PFSK-1 (cell line): ENCODE data around the gene DOCK4.

Source experiments
- FOXP2 ChIP-seq: optimal IDR thresholded peaks from 2 replicates; pipeline ENCODE3; 2011; ENCODE audit warnings: borderline replicate concordance, control low read depth, inconsistent platforms; ENCODE audit not compliant: insufficient read depth; ENCODE audit errors: extremely low read length, extremely low read depth
- POLR2AphosphoS5 ChIP-seq: IDR thresholded peaks from 2 replicates; pipeline ENCODE4 v1.6.1; 2012; ENCODE audit warnings: low read depth, mild to moderate bottlenecking, control low read depth, low read length, moderate library complexity
- TAF1 ChIP-seq: IDR thresholded peaks from 2 replicates; pipeline ENCODE4 v1.6.1; 2012; ENCODE audit warnings: low read length, control low read depth, borderline replicate concordance; ENCODE audit not compliant: insufficient read depth
- TF ChIP-seq, protein P1 (sequence below), 2 experiments: IDR thresholded peaks; 2 replicates each; pipeline versions ENCODE4 v1.6.1 to v1.8.0; 2011 to 2012; ENCODE audit warnings: low read depth in 2 of 2, low read length in 2 of 2, control low read depth in 1 of 2, inconsistent platforms in 1 of 2, mild to moderate bottlenecking in 1 of 2, moderate library complexity in 1 of 2; ENCODE audit not compliant: insufficient read depth in 1 of 2

DNA sequence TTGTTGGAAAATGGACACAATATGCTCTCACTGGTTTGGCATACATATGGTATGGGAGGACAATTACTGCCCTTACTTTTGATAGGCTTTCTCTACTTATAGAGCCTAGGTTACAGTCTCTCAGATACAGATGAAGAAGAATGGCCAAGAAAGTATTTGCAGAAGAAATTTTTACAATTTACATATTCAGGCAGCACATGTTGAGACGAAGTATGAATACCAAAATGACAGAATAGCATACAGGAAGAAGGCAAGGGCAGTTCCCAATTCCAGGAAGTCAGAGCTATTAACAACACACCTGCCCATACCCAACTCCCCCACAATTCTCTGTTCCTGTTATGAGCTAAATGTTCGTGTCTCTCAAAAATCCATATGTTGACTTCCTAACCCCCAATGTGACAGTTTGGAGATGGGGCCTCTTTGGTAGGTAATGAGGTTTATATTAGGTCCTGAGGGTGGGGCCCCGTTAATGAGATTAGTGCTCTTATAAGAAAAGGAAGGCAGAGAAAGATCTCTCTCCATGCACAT, 67.8 kb downstream of the DOCK4 start:
- TF ChIP-seq POLR2AphosphoS5 (no peak), FOXP2 (no peak), TAF1 (no peak)
- TF ChIP-seq, protein P1, sequence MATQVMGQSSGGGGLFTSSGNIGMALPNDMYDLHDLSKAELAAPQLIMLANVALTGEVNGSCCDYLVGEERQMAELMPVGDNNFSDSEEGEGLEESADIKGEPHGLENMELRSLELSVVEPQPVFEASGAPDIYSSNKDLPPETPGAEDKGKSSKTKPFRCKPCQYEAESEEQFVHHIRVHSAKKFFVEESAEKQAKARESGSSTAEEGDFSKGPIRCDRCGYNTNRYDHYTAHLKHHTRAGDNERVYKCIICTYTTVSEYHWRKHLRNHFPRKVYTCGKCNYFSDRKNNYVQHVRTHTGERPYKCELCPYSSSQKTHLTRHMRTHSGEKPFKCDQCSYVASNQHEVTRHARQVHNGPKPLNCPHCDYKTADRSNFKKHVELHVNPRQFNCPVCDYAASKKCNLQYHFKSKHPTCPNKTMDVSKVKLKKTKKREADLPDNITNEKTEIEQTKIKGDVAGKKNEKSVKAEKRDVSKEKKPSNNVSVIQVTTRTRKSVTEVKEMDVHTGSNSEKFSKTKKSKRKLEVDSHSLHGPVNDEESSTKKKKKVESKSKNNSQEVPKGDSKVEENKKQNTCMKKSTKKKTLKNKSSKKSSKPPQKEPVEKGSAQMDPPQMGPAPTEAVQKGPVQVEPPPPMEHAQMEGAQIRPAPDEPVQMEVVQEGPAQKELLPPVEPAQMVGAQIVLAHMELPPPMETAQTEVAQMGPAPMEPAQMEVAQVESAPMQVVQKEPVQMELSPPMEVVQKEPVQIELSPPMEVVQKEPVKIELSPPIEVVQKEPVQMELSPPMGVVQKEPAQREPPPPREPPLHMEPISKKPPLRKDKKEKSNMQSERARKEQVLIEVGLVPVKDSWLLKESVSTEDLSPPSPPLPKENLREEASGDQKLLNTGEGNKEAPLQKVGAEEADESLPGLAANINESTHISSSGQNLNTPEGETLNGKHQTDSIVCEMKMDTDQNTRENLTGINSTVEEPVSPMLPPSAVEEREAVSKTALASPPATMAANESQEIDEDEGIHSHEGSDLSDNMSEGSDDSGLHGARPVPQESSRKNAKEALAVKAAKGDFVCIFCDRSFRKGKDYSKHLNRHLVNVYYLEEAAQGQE (IDR thresholded peaks at IDR 0.05; ENCODE audit: insufficient read depth in 1 of 2, low read depth in 2 of 2, low read length in 2 of 2): no peak
